ENCODE results near the gene ZFP36. TPM values are rescaled to one million over a fixed set of nuclear protein-coding genes. Genes with fewer than 3 reads are reported as not detected.
A peak's percentile ranks its signal among the peaks of the same experiment; 100 is the strongest.

ZFP36 gene
- total RNA-seq, 2 experiments from 2014 or later, result 72.4 to 91.4 TPM

- Mint-ChIP-seq H3K4me1 (ENCODE audit: low read depth) (peaks cover 43% of the 10 kb centered on the region), H3K27me3 (ENCODE audit: low read depth) (no peaks in the 10 kb centered on the region), H3K36me3 (ENCODE audit: low read depth) (peaks cover 48% of the 10 kb centered on the region), H3K9me3 (ENCODE audit: insufficient read depth) (no peaks in the 10 kb centered on the region), H3K4me3 (peak overlapping the region; percentile 97), H3K27ac (peak overlapping the region; percentile 99)
- POLR2A ChIA-PET, result interaction anchor here (1.6 to 4.1 kb wide), 4 partner anchors 11 to 36 kb away, joined by 10 to 100 read pairs (median 18); partner anchors contain the start of genes MED29, PAF1, RPS16 and SUPT5H
- ATAC-seq (peak; percentile 3), DNase-seq (peak; percentile 90)
- CTCF ChIA-PET, result interaction anchor here (4.6 kb wide), 1 partner anchor 12 kb away, joined by 50 read pairs; no protein-coding TSS in a partner anchor
Observed at GRCh38 chr19:39409208-39410016, 2.8 kb downstream of the ZFP36 start.

DNA sequence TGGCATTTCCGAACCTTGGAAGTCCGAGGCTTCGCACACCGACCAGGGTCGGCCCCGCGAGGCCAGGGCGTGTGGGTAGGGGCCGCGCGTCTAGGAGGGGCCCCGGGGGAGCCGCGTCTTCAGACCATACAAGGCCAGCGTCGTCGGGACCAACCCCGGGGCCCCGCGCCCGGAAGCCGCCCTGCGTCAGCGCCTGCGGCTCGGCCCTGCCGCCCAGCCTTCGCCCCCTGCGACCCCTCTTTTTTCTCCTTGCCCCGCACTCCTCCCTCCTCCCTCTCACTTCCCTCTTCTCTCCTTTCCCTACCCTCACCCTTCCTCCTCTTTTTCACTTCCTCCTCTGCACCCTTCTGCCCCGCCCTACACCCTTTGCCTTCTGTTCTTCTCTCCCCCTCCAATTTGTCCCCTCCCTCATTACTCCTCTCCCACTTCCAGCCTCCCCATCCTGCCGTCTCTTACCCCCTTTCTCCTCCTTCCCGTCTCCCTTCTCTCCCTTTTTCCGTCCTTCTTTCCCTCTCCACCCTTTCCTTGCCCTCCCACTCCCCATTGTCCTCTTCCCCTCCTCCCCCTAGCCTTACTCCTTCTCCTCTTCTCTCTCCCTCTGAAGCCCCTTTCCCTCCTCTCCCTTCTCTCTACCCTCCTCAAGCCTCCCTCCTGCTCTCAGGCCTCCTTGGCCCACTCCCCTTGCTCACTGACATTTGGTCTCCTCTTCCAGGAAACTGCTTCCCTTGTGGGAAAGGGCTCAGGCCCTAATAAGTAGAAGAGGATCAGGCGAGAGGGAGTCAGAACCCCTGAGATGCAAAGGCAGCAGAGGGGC lies 3.6 kb downstream of the ZFP36 start:
- Mint-ChIP-seq H3K27ac (peak overlapping the region; percentile 89), H3K27me3 (ENCODE audit: low read depth) (no peaks in the 10 kb centered on the region), H3K4me1 (ENCODE audit: low read depth) (peaks cover 43% of the 10 kb centered on the region), H3K4me3 (peak overlapping the region; percentile 97), H3K36me3 (ENCODE audit: low read depth) (peaks cover 50% of the 10 kb centered on the region), H3K9me3 (ENCODE audit: insufficient read depth) (no peaks in the 10 kb centered on the region)
- ChIA-PET CTCF (interaction anchor here (4.6 kb wide), 1 partner anchor 13 kb away, joined by 50 read pairs; no protein-coding TSS in a partner anchor), POLR2A (interaction anchor here (0.6 to 4.1 kb wide), 3 partner anchors 10 to 98 kb away, joined by 3 to 100 read pairs (median 93); no protein-coding TSS in a partner anchor)
- DNase-seq (peak; percentile 76), ATAC-seq (peak; percentile 18)

DNA sequence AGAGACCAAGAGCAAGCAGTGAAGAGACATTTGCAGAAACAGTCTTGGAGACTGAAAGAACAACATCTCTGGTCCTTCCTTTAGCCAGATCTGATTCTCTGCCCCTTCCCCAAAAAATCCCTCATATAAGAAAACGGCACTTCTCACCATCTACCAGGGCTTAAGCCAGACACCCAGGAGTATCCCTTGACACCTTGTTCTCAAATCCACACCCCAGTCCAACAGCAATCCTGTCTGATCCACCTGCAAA lies 4.1 kb downstream of the ZFP36 start:
- Mint-ChIP-seq H3K4me1 (ENCODE audit: low read depth) (peaks cover 42% of the 10 kb centered on the region), H3K27ac (peak overlapping the region; percentile 89), H3K9me3 (ENCODE audit: insufficient read depth) (no peaks in the 10 kb centered on the region), H3K27me3 (ENCODE audit: low read depth) (no peaks in the 10 kb centered on the region), H3K4me3 (peak overlapping the region; percentile 97), H3K36me3 (ENCODE audit: low read depth) (peaks cover 50% of the 10 kb centered on the region)
- ChIA-PET CTCF (interaction anchor here (1.0 to 2.2 kb wide), 9 partner anchors 10 to 129 kb away, joined by 3 to 145 read pairs (median 9); partner anchors contain the start of genes GMFG, MED29, PAF1 and SAMD4B), POLR2A (interaction anchor here (0.6 to 4.7 kb wide), 4 partner anchors 11 to 98 kb away, joined by 3 to 93 read pairs (median 39); partner anchors contain the start of genes MED29, PAF1 and RPS16)
- no peak for ATAC-seq
- no peak for DNase-seq

- peak overlapping the region; percentile 89 for H3K27ac Mint-ChIP-seq
- peaks cover 50% of the 10 kb centered on the region for H3K36me3 Mint-ChIP-seq (ENCODE audit: low read depth)
- CTCF ChIA-PET, result interaction anchor here (0.7 to 2.2 kb wide), 27 partner anchors 7 to 289 kb away, joined by 3 to 145 read pairs (median 5); partner anchors contain the start of genes GMFG, MED29, PAF1 and RPS16
- ATAC-seq (no peak), DNase-seq (peak; percentile 44)
- no peaks in the 10 kb centered on the region for H3K27me3 Mint-ChIP-seq (ENCODE audit: low read depth)
- H3K9me3 Mint-ChIP-seq (ENCODE audit: insufficient read depth), result no peaks in the 10 kb centered on the region
- peaks cover 38% of the 10 kb centered on the region for H3K4me1 Mint-ChIP-seq (ENCODE audit: low read depth)
- POLR2A ChIA-PET, result interaction anchor here (0.6 to 4.7 kb wide), 7 partner anchors 8 to 99 kb away, joined by 3 to 93 read pairs (median 7); partner anchors contain the start of genes MED29, PAF1, RPS16 and SUPT5H
- H3K4me3 Mint-ChIP-seq, result peak overlapping the region; percentile 97
Observed at GRCh38 chr19:39411081-39411831, 4.6 kb downstream of the ZFP36 start.

- peaks cover 50% of the 10 kb centered on the region for H3K36me3 Mint-ChIP-seq (ENCODE audit: low read depth)
- POLR2A ChIA-PET, result interaction anchor here (1.0 to 4.7 kb wide), 6 partner anchors 8 to 33 kb away, joined by 6 to 93 read pairs (median 14); partner anchors contain the start of genes MED29, PAF1, RPS16 and SUPT5H
- no peaks in the 10 kb centered on the region for H3K9me3 Mint-ChIP-seq (ENCODE audit: insufficient read depth)
Observed at GRCh38 chr19:39411832-39412099, 5.1 kb downstream of the ZFP36 start.

GRCh38 chr19:39412100-39412866 lies 5.6 kb downstream of the ZFP36 start, which contains the start of gene PLEKHG2:
PLEKHG2 (plus strand) TSS chr19:39412669; CDS start chr19:39414087, 1,418 bp downstream.
- Mint-ChIP-seq H3K27ac (peak within 1 kb of the TSS; percentile 89), H3K36me3 (ENCODE audit: low read depth) (peaks cover 48% of the 10 kb centered on the region), H3K4me1 (ENCODE audit: low read depth) (peaks cover 37% of the 10 kb centered on the region), H3K27me3 (ENCODE audit: low read depth) (no peaks in the 10 kb centered on the region), H3K9me3 (ENCODE audit: insufficient read depth) (no peaks in the 10 kb centered on the region), H3K4me3 (peak within 1 kb of the TSS; percentile 97)
- ChIA-PET POLR2A (interaction anchor here (0.7 to 4.7 kb wide), 8 partner anchors 8 to 70 kb away, joined by 3 to 93 read pairs (median 7); partner anchors contain the start of genes MED29, PAF1, RPS16 and SAMD4B), CTCF (interaction anchor here (0.7 to 2.2 kb wide), 24 partner anchors 8 to 290 kb away, joined by 3 to 145 read pairs (median 5); partner anchors contain the start of genes EID2B, GMFG, MED29 and PAF1)
- ATAC-seq (peak; percentile 63), DNase-seq (peak; percentile 98)

More at GRCh38 chr19:39411832-39412099, 5.1 kb downstream of the ZFP36 start:
- DNase-seq (peak; percentile 95), ATAC-seq (peak; percentile 45)
- Mint-ChIP-seq H3K27me3 (ENCODE audit: low read depth) (no peaks in the 10 kb centered on the region), H3K4me3 (peak overlapping the region; percentile 97), H3K27ac (peak overlapping the region; percentile 89), H3K4me1 (ENCODE audit: low read depth) (peaks cover 37% of the 10 kb centered on the region)
- CTCF ChIA-PET, result interaction anchor here (0.7 to 2.2 kb wide), 28 partner anchors 8 to 290 kb away, joined by 3 to 145 read pairs (median 4); partner anchors contain the start of genes EID2B, GMFG, MED29 and PAF1

- Mint-ChIP-seq H3K9me3 (ENCODE audit: insufficient read depth) (no peaks in the 10 kb centered on the region), H3K27me3 (ENCODE audit: low read depth) (no peaks in the 10 kb centered on the region), H3K27ac (peak overlapping the region; percentile 89), H3K4me3 (peak overlapping the region; percentile 97), H3K36me3 (ENCODE audit: low read depth) (peaks cover 43% of the 10 kb centered on the region), H3K4me1 (ENCODE audit: low read depth) (peaks cover 37% of the 10 kb centered on the region)
- ChIA-PET POLR2A (interaction anchor here (1.0 to 4.7 kb wide), 5 partner anchors 8 to 32 kb away, joined by 4 to 93 read pairs (median 20); partner anchors contain the start of genes MED29, PAF1, RPS16 and SUPT5H), CTCF (interaction anchor here (1.0 to 2.2 kb wide), 6 partner anchors 12 to 176 kb away, joined by 3 to 64 read pairs (median 12); partner anchors contain the start of genes GMFG and RPS16)
- ATAC-seq (no peak), DNase-seq (no peak)
Observed at GRCh38 chr19:39412867-39413271, 6.2 kb downstream of the ZFP36 start.

- Mint-ChIP-seq H3K9me3 (ENCODE audit: insufficient read depth) (no peaks in the 10 kb centered on the region), H3K4me1 (ENCODE audit: low read depth) (peaks cover 37% of the 10 kb centered on the region), H3K36me3 (ENCODE audit: low read depth) (peaks cover 38% of the 10 kb centered on the region), H3K4me3 (peak overlapping the region; percentile 97), H3K27me3 (ENCODE audit: low read depth) (no peaks in the 10 kb centered on the region), H3K27ac (peak overlapping the region; percentile 89)
- ATAC-seq, result no peak
- no peak for DNase-seq
- POLR2A ChIA-PET, result interaction anchor here (0.6 to 4.7 kb wide), 3 partner anchors 10 to 223 kb away, joined by 3 to 58 read pairs (median 3); partner anchors contain the start of gene RPS16
- CTCF ChIA-PET, result interaction anchor here (1.6 kb wide), 1 partner anchor 14 kb away, joined by 5 read pairs; no protein-coding TSS in a partner anchor
Observed at GRCh38 chr19:39413272-39413910, 6.7 kb downstream of the ZFP36 start.

DNA sequence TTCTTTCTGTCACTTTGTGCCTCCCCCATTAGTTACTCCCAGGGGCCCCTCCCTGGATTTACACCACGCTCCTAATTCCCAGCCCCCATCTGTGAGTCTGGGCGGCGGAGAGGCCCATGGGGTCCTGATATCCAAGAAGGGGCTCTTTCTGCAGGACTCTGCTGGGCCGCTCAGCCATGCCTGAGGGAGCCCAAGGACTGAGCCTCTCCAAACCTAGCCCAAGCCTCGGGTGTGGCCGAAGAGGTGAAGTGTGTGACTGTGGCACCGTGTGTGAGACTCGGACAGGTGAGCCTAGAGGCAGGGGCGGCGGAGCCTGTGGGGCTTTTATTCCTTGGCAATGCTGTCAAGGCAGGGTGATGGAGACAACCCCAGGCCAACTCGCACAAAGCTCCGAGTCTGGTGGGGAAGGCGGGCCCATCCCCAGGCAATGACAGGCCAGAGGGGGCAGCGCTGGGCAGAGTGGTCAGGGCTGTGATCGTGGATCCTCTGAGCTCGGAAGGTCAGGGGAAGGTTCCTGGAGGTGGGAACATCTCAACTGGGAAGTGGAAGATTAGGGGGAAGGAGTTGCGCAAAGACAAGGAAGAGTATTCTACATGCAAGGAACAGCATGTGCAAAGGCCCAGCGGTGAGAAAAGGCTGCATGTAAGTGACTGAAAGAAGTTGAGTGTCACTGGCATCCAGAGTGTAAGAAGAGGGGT lies 7.4 kb downstream of the ZFP36 start:
- ATAC-seq (no peak), DNase-seq (no peak)
- peak overlapping the region; percentile 97 for H3K4me3 Mint-ChIP-seq
- peaks cover 34% of the 10 kb centered on the region for H3K36me3 Mint-ChIP-seq (ENCODE audit: low read depth)
- H3K27ac Mint-ChIP-seq, result peak overlapping the region; percentile 88
- no peaks in the 10 kb centered on the region for H3K27me3 Mint-ChIP-seq (ENCODE audit: low read depth)
- H3K4me1 Mint-ChIP-seq (ENCODE audit: low read depth), result peaks cover 37% of the 10 kb centered on the region
- ChIA-PET POLR2A (interaction anchor here (0.6 to 4.7 kb wide), 2 partner anchors 21 to 223 kb away, joined by 3 to 58 read pairs; partner anchors contain the start of gene RPS16), CTCF (interaction anchor here (0.9 to 1.6 kb wide), 2 partner anchors 13 to 18 kb away, joined by 3 to 5 read pairs; no protein-coding TSS in a partner anchor)
- no peaks in the 10 kb centered on the region for H3K9me3 Mint-ChIP-seq (ENCODE audit: insufficient read depth)

Measured in activated CD8-positive, alpha-beta T cell treated with anti-CD3 and anti-CD28 coated beads, Interleukin-2, amount 10 ng/mL, durations not matched to agents 7 days and 5 days (primary cell).